PC-3 (cell line): ENCODE data around the gene SLC19A2. TPM values are rescaled to one million over a fixed set of nuclear protein-coding genes. Genes with fewer than 3 reads are reported as not detected.

Experiments used
- ATAC-seq: fragments of 200-7000 bp; cut with Tn5 transposase; 2 replicates; pipeline ENCODE4 v1.9.1; 2020; ENCODE audit warnings: mild to moderate bottlenecking, moderate library complexity
- BruUV-seq: library from RNA; stranded (reverse); fragments of 400-500 nt; replicated peaks from 2 replicates; lab custom pipeline; 2021; lab: Mats Ljungman, UMichigan
- CTCF ChIA-PET: fragments of 300-600 bp; sonication (Branson Sonifier 250); formaldehyde crosslinking; loops from one replicate; lab custom pipeline; 2022; ENCODE audit warnings: antibody characterized with exemption; lab: Charles Lee
- POLR2A ChIA-PET: fragments of 300-600 bp; sonication (Branson Sonifier 250); formaldehyde crosslinking; loops from one replicate; lab custom pipeline; 2022; ENCODE audit warnings: antibody characterized with exemption; ENCODE audit not compliant: unreplicated experiment; lab: Charles Lee
- DNase-seq: peaks from one replicate; pipeline ENCODE4 v3.0.0-alpha.2; 2015
- H2AFZ ChIP-seq: fragments of 300-600 bp; sonication (generic); 2 replicates; pipeline ENCODE4 v1.6.0; 2016; ENCODE audit warnings: antibody characterized with exemption, low read length
- H3F3A ChIP-seq: fragments of 300-600 bp; sonication (generic); one replicate; pipeline ENCODE4 v1.6.0; 2017; ENCODE audit warnings: antibody characterized with exemption, low read length, control low read depth, mild to moderate bottlenecking; ENCODE audit not compliant: unreplicated experiment
- H3K27ac ChIP-seq: fragments of 300-600 bp; sonication (generic); 2 replicates; pipeline ENCODE4 v1.5.1; 2016; ENCODE audit warnings: mild to moderate bottlenecking, low read length
- H3K27me3 ChIP-seq: fragments of 300-600 bp; sonication (generic); 2 replicates; pipeline ENCODE4 v1.6.1; 2016; ENCODE audit warnings: low read length, mixed read lengths
- H3K36me3 ChIP-seq: fragments of 300-600 bp; sonication (generic); 2 replicates; pipeline ENCODE4 v1.6.1; 2016; ENCODE audit warnings: low read depth, mixed run types, low read length, mixed read lengths
- H3K4me1 ChIP-seq: fragments of 300-600 bp; sonication (generic); 2 replicates; pipeline ENCODE4 v1.5.1; 2016; ENCODE audit warnings: low read length; ENCODE audit not compliant: insufficient read depth
- H3K4me2 ChIP-seq: fragments of 300-600 bp; sonication (generic); 2 replicates; pipeline ENCODE4 v1.6.0; 2016; ENCODE audit warnings: low read length
- H3K4me3 ChIP-seq: fragments of 300-600 bp; sonication (generic); 2 replicates; pipeline ENCODE4 v1.5.1; 2016; ENCODE audit warnings: mild to moderate bottlenecking, low read length, mixed read lengths
- H3K79me2 ChIP-seq: fragments of 300-600 bp; sonication (generic); 2 replicates; pipeline ENCODE4 v1.6.1; 2017; ENCODE audit warnings: low read length, mixed read lengths
- H3K9ac ChIP-seq: fragments of 300-600 bp; sonication (generic); 2 replicates; pipeline ENCODE4 v1.6.0; 2016; ENCODE audit warnings: mild to moderate bottlenecking, low read length
- H3K9me2 ChIP-seq: fragments of 300-600 bp; sonication (generic); replicated peaks from 2 replicates; pipeline ENCODE4 v1.6.1; 2016; ENCODE audit warnings: mixed run types, low read length, mixed read lengths
- H3K9me3 ChIP-seq: fragments of 300-600 bp; sonication (generic); 2 replicates; pipeline ENCODE4 v1.6.1; 2016; ENCODE audit warnings: low read length, mixed read lengths
- H4K20me1 ChIP-seq: fragments of 300-600 bp; sonication (generic); 2 replicates; pipeline ENCODE4 v1.6.1; 2016; ENCODE audit warnings: low read length, mixed read lengths
- EZH2 ChIP-seq: fragments of 300-600 bp; sonication (generic); IDR thresholded peaks from one replicate; pipeline ENCODE4 v1.6.1; 2017; ENCODE audit warnings: antibody characterized with exemption, mild to moderate bottlenecking, low read length; ENCODE audit not compliant: unreplicated experiment
- EZH2phosphoT487 ChIP-seq: fragments of 300-600 bp; sonication (generic); IDR thresholded peaks from 2 replicates; pipeline ENCODE4 v1.6.1; 2018; ENCODE audit warnings: mild to moderate bottlenecking, antibody characterized with exemption, low read length, borderline replicate concordance
- intact Hi-C: fragments of 100-400 bp; cut with micrococcal nuclease; formaldehyde crosslinking; loops from 2 replicates; pipeline ENCODE4 v1.9.0; 2023
- total RNA-seq: library from RNA; depleted of rRNA; stranded (reverse); fragments of >200 nt; gene quantifications from 2 replicates; pipeline ENCODE4 v1.2.3, GENCODE V29; 2014
- TF ChIP-seq, protein P1 (sequence below): fragments of 300-600 bp; sonication (generic); conservative IDR thresholded peaks from 2 replicates; pipeline ENCODE4 v1.5.1; 2017; ENCODE audit warnings: antibody characterized with exemption, low read depth, mild to moderate bottlenecking, low read length

Gene SLC19A2
- total RNA-seq, 1 experiment from 2014 or later = 11.0 TPM

DNA sequence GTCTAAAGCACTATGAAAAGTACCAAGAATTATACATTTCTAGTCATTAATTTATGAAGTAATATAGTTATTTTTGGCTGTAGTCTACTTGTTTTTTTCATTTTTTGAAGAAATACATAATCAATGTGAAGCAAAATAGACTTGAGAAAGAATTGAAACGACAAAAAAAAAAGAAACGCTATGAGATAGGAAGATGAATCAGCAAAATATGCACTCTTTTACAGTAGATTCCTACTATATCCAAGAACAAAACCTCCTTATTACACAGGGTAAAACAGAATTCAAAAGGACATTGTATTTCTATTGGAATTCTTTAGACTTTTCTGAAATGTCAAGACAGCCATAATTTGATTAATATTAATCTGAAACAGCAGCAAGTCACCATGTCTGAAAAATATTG is 32.8 kb downstream of the SLC19A2 start:
- TF ChIP-seq, protein P1, sequence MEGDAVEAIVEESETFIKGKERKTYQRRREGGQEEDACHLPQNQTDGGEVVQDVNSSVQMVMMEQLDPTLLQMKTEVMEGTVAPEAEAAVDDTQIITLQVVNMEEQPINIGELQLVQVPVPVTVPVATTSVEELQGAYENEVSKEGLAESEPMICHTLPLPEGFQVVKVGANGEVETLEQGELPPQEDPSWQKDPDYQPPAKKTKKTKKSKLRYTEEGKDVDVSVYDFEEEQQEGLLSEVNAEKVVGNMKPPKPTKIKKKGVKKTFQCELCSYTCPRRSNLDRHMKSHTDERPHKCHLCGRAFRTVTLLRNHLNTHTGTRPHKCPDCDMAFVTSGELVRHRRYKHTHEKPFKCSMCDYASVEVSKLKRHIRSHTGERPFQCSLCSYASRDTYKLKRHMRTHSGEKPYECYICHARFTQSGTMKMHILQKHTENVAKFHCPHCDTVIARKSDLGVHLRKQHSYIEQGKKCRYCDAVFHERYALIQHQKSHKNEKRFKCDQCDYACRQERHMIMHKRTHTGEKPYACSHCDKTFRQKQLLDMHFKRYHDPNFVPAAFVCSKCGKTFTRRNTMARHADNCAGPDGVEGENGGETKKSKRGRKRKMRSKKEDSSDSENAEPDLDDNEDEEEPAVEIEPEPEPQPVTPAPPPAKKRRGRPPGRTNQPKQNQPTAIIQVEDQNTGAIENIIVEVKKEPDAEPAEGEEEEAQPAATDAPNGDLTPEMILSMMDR = no peak
- TF ChIP-seq EZH2 = no peak
- TF ChIP-seq EZH2phosphoT487 = no peak
- Histone ChIP-seq H3K27me3 (no peaks in the 10 kb centered on the region), H2AFZ (no peak overlapping the region), H3K4me3 (no peak overlapping the region), H3K36me3 (no peaks in the 10 kb centered on the region), H3F3A (no peaks in the 10 kb centered on the region), H3K27ac (no peak overlapping the region), H3K4me2 (no peak overlapping the region), H3K79me2 (no peaks in the 10 kb centered on the region), H3K4me1 (peaks cover 4% of the 10 kb centered on the region; the same call in 1 of the 2 replicates), H3K9me2 (no peaks in the 10 kb centered on the region), H3K9me3 (no peaks in the 10 kb centered on the region), H3K9ac (no peak overlapping the region), H4K20me1 (no peaks in the 10 kb centered on the region)
- no TSS peak for BruUV-seq
- CTCF ChIA-PET = no interaction called here
- DNase-seq (no peak), ATAC-seq (no peak)
- intact Hi-C loops = no loop called here
- POLR2A ChIA-PET = no interaction called here

DNA sequence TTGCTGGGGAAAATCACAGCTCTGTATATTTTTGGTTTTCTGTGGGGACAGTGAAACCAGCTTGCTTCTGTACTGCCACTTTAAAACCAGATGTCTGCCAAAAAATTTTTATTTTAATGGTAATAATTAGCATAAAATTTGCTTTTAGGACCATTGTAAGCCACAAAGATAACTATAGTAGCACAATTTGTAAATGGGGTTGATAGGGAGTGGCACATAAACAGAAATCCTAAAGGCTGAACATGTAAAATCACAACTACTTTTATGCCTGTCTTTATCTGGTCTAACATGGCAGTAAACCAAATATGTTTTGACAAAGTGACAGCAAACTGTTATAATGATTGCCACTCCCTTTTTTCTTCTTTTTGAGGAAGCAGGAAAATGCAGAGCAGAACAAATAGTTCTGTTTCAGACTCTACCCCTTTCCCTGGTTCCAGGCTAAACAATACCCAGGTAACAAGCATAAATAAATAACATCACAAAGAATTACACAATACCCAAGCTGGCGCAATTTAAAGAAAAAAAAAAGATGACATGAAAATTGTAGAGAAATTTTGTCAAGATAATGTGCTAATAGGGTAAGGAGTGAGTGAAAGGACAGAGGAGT is 34.4 kb downstream of the SLC19A2 start:
- H3K36me3 ChIP-seq = no peaks in the 10 kb centered on the region
- no peak overlapping the region for H3K27ac ChIP-seq
- ATAC-seq = no peak
- peaks cover 4% of the 10 kb centered on the region; the same call in 1 of the 2 replicates for H3K4me1 ChIP-seq
- H3K9me2 ChIP-seq = no peaks in the 10 kb centered on the region
- no peak overlapping the region for H2AFZ ChIP-seq
- no peak overlapping the region for H3K4me2 ChIP-seq
- H3K9ac ChIP-seq = no peak overlapping the region
- ChIA-PET CTCF (no interaction called here), POLR2A (no interaction called here)
- no peaks in the 10 kb centered on the region for H3F3A ChIP-seq
- intact Hi-C loops = no loop called here
- no peaks in the 10 kb centered on the region for H3K27me3 ChIP-seq
- no peaks in the 10 kb centered on the region for H3K79me2 ChIP-seq
- no peak for DNase-seq
- TF ChIP-seq EZH2phosphoT487 (no peak), EZH2 (no peak)
- TF ChIP-seq, protein P1 = no peak
- no peaks in the 10 kb centered on the region for H4K20me1 ChIP-seq
- H3K4me3 ChIP-seq = no peak overlapping the region
- no TSS peak for BruUV-seq
- no peaks in the 10 kb centered on the region for H3K9me3 ChIP-seq

DNA sequence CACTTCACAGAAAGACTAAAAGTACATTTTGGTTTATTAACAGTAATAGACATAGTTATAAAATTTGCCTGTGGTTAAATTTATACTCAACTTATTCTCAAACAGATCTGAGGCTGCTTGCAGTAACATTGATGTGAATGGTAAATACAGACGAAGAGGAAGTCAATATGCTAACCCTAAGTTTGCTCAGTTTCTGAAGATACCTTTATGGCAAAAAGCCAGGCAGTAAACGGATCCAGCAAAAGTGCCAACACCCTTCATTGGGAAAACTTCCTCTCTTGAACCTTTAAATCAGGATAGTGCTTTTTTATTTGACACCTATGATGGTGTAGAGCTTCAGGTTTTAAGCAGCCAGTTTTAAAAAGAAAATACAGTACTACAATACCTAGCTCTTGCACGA is 41.8 kb downstream of the SLC19A2 start:
- no peaks in the 10 kb centered on the region for H3K9me2 ChIP-seq
- H3K9ac ChIP-seq = no peak overlapping the region
- no peak overlapping the region for H3K27ac ChIP-seq
- ChIA-PET CTCF (no interaction called here), POLR2A (interaction anchor here (0.6 kb wide), 1 partner anchor 76 kb away, joined by 5 read pairs; the partner anchor contains the start of gene BLZF1)
- H3K9me3 ChIP-seq = no peaks in the 10 kb centered on the region
- no peak overlapping the region for H3K4me3 ChIP-seq
- no peaks in the 10 kb centered on the region for H3F3A ChIP-seq
- ATAC-seq = no peak
- no peaks in the 10 kb centered on the region for H4K20me1 ChIP-seq
- intact Hi-C loops = no loop called here
- H2AFZ ChIP-seq = no peak overlapping the region
- TF ChIP-seq, protein P1 = no peak
- TF ChIP-seq EZH2phosphoT487 (no peak), EZH2 (no peak)
- H3K36me3 ChIP-seq = no peaks in the 10 kb centered on the region
- BruUV-seq = no TSS peak
- no peak overlapping the region for H3K4me2 ChIP-seq
- H3K79me2 ChIP-seq = no peaks in the 10 kb centered on the region
- H3K4me1 ChIP-seq = no peaks in the 10 kb centered on the region
- H3K27me3 ChIP-seq = no peaks in the 10 kb centered on the region
- DNase-seq = no peak
